Fibroblast of skin of scalp (primary cell): Measurements from ENCODE around the gene CDCA8.
A peak's percentile ranks its signal among the peaks of the same experiment; 100 is the strongest.
"Not testable (repeated sequence)": the region's sequence is repeated elsewhere in the genome, so short reads cannot be mapped to it uniquely, and the experiment has no call there.

Source experiments
- DNase-seq: peaks from one replicate; pipeline ENCODE4 v3.0.0-alpha.2; 2013

Gene CDCA8

DNA sequence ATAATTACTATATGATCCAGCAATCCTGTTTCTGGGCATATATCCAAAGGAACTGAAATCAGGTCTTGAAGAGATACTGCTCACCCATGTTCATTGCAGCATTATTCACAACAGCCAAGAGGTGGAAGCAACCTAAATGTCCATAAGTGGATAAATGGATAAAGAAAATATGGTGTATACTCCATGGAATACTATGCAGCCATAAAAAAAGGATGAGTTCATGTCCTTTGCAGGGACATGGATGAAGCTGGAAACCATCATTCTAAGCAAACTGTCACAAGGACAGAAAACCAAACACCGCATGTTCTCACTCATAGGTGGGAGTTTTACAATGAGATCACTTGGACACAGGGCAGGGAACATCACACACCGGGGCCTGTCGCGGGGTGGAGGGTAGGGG is 46.3 kb downstream of the CDCA8 start:
- not testable (repeated sequence) for DNase-seq

DNA sequence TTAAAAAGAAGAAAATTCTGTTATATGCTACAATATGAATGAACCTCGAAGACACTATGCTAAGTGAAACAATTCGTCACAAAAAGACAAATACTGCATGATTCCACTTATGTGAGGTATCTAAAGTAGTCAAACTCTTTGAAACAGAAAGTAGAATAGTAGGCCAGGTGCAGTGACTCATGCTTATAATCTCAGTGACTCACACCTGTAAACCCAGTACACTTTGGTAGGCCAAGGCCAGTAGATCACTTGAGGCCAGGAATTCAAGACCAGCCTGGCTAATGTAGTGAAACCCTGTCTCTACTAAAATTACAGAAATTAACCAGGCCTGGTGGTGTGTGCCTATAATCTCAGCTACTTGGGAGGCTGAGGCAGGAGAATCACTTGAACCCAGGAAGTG is 46.9 kb downstream of the CDCA8 start:
- no peak for DNase-seq

DNA sequence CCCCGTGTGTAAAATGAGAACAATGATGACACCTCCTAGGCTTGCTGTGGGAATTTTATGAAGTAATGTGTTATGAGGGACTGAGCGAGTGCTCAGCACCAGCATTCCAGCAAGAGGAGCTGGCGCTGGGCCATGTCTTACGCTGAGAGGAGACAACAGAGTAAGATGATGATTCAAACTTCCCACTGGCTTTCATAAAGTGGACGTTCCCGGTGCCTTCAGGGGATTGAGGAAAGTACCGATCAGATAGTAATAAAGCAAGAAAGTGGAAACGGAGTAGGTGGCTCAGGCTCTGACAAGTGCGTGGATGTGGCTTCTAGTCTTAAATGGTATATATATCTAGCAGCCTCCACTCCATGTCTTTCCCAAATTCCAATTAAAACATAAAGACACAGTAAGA is 48.8 kb downstream of the CDCA8 start:
- peak; percentile 36 for DNase-seq

DNA sequence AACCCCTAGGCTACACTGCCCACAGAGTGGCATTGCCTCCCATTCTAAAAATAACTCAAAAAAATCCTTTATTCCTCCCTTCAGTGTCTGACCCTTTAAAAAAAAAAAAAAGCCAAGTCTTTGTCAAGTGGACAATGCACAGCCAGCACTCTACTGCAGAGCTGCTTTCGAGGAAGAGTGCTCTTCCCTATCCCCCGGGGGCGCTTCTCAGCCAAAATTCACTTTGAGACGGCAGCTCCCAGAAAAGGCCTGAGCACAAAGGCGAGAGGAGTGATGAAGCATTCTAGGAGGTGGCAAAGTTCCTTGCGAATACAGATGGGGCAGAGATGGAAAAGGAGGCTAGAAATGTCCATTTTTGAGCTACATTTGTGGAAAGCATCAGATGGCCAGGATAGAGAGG is 49.3 kb downstream of the CDCA8 start:
- no peak for DNase-seq

DNA sequence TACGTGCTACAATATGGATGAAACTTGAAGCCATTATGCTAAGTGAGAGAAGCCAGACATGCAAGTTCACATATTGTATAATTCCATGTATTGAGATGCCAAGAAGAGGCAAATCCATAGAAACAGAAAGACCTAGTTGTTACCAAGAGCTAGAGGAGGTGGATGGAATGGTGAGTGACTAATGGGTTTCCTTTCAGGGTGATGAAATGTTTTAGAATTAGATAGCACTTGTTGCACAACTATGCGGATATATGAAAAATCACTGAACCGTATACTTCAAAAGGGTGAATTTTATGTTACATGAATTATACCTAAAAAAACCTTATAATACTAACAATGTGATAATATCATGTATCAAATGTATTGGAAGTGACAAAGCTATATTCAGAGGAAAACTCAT is 54.5 kb downstream of the CDCA8 start:
- DNase-seq: no peak

DNA sequence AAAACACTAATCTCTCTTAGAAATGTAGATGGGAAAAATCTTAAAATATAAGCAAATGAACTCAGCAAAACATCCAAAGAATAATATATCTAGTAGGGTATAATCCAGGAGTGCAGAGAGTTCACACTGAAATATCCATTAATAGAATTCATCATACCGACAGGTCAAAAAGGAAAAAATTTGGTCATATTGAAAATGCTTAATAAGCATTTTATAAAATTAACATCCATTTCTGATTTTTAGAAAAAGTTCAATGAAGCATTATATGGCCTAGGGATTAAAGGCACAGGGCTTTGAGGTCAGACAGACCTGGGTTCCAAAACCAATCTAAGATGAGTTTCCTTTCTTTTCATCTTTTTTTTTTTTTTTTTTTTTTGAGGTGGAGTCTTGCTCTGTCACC is 56.2 kb downstream of the CDCA8 start:
- DNase-seq: no peak

DNA sequence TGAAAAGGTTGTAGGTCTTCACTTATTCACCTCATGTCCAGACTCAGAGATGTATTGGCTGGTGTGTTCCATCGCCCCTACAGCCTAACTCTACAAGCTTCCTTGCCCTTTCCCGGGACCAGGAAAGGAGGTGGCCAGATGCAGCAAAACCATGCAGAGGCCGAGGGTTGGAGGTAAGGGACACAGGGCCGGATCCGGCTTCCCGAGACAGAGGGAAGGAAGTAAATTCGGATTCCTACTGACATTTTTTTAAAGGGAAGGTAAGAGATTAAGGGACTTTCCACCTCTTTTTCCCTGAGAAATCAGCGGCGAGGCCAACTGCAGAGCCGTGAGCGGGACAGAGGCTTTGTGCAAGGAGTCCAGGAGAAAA is 59.9 kb downstream of the CDCA8 start:
- no peak for DNase-seq

DNA sequence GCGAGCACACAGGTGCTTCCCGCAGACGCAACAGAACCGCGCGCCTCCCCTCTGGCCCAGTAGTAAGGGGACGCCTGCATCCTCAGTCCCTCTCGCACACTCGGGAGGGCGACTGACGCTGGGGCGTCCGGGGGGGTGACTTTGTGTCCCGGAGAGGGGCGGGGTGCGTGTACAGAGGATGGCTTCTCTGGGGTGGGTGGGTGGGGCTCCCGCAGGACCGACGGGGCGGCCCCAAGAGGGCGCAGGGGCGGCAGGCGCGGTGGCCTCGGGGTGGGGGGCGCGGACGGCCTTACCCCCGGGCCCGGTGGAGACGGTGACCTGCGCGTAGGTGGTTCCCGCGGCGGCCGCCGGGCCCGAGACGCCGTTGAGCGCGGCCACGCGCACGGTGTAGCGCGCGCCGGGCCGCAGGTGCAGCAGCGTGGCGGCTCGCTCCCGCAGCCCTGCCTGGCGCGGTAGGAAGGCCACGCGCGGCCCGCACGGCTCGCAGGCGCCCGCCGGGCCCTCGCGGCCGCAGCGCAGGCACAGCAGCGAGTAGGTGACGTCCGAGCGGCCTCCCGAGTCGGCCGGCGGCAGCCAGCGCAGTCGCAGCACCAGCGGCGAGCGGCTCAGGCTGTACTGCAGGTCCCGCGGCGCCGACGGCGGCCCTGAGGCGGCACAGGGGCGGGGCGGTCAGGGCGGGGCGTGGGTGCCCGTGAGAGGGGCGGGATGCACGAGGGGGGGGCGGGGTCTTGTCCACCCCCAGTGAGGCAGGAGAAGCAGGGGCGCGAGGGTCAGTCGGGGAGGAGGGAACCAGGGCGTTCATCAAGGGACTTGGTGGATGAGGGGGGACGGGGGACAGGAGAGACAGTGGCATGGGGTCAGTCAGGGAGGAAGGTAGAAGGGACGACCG is 60.5 kb downstream of the CDCA8 start:
- no peak for DNase-seq

DNA sequence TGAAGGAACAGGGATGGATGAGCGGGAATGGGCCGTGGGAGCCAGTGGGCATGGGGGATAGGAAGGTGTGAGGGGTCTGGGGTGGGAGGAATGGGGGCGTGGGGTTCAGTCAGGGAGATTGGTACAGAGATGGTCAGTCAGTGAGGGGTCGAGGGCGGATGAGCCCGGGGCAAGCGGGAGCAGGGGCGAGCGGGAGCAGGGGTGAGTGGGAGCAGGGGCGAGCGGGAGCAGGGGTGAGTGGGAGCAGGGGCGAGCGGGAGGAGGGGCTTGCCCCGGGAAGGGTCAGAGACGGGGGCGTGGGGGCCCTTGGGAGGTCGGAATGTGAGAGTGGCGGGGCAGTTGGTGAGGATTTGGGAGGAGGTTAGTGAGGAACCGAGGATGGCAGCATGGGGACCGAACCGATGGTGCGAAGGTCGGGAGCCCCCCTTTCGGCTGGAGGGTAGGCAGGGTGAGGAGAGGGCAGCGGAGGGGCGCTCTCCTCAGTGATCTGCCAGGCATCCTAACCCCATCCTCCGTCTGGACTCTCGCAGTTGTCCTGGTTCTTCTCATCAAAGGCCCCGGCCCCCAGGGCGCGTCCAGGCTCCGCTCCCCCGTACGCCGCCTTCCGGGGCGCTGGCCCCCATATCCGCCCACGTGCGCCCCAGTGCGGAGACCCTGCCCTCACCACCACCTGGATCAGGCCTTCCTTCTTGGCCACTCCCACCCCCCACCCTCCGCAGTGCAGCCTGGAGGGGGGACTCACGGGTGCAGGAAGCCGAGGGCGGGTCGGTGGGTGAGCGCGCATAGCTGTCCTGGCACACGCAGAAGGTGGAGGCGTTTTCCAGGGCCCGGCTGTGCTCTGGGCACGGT is 61.4 kb downstream of the CDCA8 start:
- DNase-seq: no peak

DNA sequence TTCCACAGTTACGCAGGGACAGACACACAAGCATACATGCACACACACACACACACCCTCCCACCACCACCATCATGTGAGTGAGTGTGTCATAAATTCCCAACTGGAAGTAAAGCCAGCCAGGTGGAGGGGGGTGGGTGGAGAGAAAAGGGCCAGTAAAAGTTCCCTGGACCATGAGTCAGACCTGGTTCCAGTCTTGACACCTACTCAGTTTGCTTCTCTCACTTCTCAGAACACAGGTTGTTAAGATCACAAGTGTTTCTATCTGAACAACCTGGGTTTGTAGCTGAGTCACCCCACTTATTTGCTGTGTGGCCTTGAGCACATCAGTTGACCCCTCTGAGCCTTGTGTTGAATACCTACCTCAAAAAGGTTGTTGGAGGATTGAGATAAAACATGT is 63.0 kb downstream of the CDCA8 start:
- no peak for DNase-seq

DNA sequence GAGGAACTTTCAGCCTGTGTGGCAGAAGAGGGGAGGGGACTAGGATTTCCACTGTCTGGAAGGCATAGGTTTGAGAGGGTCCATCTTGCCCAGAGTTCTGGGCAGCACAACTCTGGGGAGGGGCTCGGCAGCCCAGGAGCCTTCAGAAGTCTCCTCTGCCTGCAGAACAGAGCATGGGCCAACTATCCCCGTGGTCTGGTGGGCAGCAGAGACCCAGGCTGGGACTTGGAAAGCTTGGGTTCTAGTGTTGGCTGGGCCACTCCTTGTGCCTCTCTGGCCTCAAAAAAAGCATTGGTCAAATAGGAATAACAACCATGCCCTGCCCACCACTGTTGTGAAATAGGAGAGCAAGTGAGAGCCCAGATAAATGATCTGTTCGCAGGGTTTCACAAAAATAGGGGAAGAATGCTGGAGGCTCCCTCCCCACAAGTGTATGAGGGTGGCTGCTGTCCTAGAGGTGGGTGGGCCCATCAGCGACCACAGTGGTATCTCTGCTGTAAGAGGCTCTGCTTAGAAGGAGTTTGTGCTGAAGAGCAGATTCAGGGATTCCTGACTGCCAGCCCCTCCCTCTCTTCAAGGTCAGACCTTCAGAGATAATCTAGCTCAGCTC is 63.7 kb downstream of the CDCA8 start:
- no peak for DNase-seq
